Central memory CD4-positive, alpha-beta T cell (primary cell): Measurements from ENCODE around the gene CEP41.

Experiments used
- DNase-seq: peaks from one replicate; pipeline ENCODE4 v3.0.0; 2022

Gene CEP41

DNA sequence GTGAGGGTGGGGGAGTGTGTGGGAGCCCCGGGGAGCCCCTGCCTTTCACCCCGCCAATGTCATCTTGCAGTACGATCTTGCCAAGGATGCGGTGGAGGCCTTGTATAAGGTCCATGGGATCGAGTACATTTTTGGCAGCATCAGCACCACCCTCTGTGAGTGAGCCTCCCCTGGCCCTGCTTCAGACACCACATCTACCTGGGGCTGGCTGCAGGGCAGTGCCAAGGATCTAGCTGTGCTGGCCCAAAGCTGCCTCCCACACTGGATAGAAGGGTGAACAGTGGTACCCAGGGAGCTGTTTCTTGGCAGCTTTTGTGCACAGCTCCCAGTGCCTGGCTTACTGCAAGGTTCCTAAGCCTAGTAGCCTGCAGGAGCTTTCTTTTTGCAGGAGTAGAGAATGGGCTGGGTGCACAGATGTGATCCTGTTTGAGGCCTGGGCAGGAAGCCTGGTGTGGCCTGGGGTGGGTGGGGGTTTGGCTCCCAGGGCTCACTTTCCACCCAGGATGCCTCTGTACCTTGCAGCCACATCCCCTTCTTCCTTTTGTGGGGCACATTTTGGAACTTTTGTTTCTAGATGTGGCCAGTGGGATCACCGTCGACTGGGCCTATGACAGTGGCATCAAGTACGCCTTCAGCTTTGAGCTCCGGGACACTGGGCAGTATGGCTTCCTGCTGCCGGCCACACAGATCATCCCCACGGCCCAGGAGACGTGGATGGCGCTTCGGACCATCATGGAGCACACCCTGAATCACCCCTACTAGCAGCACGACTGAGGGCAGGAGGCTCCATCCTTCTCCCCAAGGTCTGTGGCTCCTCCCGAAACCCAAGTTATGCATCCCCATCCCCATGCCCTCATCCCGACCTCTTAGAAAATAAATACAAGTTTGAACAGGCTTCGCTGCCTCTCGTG, 72.7 kb downstream of the CEP41 start:
- DNase-seq, result no peak

DNA sequence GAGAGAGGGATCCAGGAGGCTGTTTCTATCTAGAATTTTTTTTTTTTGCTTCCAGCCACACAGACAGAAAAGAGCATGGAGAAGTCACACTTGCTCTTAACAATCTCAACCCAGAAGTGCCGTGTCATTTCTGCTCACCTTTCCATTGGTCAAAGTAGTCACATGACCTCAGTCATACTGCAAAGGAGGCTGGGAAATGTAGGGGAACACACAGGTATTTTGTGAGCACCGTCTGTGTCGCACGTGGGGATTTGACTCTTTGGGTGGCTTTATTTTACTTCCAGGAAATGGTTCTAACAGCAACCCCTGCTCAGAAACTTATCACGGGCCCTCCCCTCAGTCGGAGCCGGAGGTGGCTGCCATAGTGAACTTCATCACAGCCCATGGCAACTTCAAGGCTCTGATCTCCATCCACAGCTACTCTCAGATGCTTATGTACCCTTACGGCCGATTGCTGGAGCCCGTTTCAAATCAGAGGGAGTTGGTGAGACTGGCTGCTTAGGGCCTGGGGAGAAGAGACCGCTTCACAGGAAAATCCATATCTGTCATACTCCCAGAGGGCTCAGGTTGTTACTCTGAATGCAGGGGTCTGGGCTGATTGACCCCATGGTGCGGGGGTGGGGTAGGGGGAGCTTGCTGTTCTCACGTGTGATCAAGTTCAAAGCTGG, 73.6 kb downstream of the CEP41 start:
- DNase-seq, result peak; percentile 60

DNA sequence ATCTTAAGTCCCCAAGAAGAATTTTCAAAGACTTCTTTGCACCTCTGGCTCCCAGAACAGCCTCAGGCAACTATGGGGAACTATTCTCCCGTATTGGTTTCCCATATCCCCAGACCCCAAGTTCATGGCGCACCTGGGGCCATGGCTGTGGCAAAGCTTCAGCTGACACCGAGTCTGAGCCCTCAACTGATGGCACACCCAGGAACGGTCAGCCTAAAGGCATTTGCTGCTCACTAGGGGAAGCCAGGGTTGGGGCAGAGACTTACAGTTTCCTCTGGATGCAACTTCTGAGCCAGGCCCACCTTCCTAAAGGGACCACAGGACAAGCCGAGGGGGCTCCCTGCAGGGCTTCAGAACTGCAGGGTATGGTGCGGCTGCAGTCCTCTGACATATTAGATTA, 74.3 kb downstream of the CEP41 start:
- no peak for DNase-seq

DNA sequence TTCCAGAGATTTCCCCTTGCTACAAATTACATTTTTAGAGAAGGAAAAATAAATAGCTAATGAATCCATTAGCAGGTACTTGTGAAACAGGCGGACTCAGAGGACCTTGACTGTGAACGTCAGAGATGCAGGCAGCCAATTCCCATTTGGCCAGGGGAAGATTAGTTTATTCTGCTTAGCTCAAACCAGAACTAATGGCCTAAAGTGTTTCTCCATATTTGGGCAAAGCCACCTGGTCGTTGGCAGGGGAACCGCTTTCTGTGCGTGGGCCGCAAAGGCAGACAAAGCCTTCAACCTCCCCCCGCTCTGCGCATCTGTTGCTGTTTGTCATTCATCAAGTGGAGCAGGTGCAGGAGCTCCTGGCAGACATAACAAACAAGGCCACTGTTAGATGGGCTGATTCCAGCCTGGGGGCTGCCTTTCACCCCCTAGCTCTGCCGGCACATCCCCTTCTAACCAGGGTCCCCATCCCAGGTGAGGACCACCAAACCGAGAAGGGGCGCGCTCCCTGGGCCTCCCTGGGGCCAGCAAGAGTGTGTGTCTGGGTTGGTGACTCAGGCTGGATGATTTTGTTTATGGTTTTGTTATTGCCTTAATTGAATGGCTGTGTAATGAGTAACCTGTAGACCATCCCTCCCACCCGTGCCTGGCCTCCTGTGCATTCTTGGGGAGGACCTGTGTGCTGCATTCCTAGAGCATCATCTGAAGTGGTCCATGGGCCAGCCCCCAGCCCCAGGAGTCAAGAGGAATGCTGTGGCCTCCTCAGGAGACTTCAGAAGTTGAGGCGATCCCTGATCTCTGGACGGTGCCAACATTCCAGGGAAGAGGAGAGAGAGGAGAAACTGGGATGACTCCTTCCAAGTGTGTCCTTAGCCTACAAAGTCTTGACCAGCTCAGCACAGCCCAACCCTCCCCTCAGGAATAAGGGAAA, 75.0 kb downstream of the CEP41 start:
- DNase-seq, result no peak

DNA sequence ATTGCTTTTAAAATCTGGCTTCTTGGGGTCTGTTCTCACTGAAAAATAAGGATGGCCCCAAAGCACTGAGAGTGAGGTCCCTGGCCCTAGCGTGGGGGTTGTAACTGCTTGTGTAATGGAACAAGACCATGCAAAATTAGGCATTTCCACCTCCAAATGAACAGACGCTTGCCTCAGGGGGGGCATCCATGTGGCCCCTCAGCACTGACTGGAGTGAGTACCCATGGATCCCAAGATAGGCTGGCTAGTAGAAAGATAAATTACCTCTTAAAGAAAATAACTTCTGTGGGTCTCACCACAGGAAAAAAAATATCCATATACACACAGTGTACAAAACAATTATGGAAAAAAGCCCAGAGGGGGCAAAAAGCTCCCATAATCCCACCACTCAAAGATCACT, 75.7 kb downstream of the CEP41 start:
- no peak for DNase-seq

DNA sequence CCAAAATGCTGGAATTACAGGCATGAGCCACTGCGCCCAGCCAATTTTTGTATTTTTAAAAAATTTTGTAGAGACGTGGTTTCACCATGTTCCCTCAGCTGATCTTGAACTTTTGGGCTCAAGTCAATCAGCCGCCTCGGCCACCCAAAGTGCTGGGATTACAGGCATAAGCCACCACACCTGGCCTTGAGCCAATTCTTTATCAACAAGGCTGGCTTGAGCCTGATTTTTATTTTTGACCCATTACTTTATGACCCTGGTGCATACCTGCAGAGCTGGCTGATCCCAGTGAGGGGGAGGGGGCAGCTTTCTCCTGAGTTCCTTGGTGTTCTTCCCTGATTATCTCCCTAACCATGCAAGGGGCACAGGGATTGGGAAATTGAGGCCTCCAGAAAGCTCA, 76.4 kb downstream of the CEP41 start:
- no peak for DNase-seq

DNA sequence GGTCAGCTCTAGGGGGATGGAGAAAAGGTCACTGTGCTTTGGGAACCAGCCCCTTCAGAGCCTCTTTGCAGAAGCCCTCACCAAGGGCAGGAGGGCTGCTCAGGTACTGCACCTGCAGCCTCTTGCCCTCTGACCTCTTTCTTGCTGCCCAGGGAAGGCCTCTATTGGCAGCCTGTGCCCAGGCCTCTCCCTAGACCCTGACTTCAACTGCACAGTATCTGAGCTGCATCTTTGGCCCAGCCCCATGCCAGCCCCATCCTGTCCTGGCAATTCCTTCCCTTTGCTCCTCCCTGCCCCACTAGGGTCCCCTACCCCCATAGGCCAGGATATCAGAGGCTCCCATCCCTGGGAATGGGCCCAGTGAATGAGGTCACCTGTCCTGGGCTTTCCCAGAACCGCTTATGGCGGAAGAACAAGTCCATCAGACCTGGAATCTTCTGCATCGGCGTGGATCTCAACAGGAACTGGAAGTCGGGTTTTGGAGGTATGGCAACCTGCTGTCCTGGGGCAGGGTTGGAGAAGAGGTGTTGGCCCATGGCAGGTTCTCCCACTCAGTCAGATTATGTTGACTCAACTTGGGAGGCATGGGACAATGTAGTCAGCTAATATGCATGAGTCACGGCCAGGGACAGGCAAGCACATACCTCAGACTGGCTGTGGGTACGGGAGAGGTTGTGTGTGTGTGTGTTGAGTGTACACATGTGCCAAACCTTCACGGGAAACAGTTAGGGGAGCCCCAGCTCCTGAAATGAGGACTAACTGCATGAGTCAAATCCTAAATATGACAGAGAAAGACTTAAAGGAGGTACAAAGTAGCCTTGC, 77.6 kb downstream of the CEP41 start:
- DNase-seq, result no peak

DNA sequence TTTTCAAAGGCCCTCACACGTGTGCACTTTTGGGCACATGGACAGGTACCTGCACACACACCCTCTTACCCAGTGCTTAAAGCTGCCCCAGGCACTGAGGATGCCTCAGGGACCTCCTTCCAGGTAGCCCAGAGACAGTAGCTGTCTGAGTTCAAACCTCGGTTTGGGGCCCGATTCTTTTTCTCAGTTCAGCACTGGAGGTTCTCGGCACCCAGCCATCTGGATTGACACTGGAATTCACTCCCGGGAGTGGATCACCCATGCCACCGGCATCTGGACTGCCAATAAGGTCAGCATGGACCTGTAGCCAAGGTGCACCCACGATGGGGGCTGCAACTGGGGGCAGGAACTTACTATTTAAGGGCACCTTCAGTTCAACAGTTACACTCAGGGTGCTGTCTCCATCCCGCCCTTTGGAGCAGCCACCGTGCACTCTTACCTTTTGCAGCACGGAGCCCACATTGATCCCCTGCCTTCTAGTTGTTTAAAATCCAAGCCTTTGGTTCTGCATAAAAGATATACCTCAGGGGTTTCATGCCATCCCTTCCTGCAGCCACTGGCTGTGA, 78.5 kb downstream of the CEP41 start:
- DNase-seq, result no peak

DNA sequence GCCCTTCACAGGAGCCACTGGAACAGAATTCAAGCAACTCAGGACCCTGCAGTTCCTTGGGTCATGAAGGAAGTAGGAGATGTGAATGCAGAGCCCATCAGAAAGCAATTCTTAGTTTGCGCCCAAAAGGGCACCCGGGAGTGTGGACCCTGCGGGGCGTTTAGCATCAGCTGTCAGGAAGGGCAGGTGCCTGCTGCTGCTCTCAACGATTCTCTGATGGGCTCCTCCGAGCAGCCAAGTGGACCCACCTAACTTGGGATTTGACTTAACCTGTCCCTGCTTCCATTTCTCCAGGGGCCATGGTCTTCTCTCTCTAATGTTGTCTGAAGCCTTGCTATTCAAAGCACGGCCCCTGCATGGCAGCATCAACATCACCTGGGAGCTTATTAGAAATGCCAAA, 79.1 kb downstream of the CEP41 start:
- DNase-seq, result no peak

DNA sequence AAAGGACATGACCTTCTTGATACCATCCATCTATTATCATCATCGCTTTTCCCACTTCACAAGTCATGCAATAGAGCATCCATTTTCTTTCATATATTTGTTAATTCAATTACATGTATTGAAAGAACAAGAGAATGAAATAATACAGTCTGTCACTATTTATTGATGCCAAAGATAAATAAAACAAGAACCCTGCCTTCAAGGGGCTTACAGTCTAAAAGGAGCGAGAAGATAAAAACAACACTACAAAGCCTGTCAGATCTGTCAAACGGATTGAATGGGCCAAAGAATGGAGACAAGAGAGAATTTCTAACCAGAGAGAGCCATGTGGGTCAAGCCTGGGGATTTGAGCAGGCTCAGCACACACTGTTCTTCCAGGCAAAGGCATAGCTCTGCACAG, 80.3 kb downstream of the CEP41 start:
- no peak for DNase-seq

DNA sequence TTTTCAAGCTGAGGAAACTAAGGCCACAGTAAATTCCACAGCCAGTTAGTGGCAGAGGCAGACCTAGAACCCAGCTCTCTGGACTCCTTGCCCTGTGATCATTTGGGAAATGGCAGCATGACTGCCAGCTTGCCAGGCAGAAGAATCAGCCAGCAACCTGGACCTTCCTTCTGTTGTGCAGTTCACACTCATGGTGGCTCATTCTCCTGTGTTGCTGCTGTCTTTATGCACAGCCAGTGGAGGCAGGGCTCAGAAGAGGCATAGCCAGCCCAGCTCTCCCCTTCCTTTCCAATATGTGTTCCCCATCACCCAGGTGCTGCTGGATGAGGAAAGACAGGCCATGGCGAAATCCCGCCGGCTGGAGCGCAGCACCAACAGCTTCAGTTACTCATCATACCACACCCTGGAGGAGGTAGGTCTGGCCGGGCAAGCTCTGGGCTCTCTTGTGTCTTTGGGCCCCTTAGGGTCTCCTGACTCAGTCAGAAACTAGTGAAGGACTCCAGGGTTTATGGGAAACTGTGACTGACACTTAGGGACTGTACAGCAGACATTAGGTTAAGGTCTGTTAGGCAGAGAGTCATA, 81.4 kb downstream of the CEP41 start:
- DNase-seq, result no peak

DNA sequence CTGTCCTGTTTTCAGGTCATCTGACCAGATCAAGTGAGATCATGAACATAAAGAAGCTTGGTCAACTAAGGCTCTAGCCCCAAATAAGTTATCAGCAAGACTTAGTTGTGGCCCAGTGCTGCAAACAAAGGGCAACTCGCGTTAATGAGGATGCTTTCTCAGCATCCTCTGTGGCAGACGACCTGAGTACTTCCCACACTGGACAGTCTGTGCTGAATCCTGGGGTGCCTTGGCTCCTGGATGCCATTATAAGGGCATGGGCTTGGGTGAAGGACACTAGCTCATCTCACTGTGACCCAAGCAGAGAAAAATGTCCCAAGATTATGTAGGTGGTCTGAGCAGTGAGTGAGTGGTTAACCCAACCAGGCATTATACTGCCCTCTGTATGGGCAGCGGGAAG, 82.3 kb downstream of the CEP41 start:
- DNase-seq, result no peak

DNA sequence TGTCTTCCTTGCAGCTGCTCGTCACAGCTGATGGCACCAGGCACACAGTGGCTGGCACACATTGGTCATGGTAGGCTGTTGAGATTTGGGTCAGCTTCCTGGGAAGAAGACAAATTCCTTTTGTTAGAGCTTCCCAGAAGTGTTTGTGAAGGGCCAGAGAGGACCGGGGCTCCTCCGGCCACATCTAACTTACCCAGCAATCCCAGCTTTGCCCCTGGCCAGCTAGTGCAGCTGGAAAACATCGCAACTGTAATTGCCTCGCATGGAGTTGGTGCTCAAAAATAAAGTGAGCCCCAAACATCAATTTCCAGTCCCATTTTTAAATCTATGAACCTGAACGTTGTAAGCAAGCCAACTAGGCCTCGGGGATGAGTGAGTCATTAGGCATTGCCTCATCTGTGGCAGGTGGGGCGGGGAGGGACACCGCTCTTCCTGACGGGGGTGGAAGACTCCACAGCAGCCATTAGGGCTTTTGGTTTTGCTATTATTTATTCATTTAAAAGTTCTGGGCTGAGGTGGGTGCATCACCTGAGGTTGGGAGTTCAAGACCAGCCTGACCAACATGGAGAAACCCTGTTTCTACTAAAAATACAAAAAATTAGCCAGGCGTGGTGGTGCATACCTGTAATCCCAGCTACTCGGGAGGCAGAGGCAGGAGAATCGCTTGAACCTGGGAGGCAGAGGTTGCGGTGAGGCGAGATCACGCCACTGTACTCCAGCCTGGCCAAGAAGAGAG, 83.8 kb downstream of the CEP41 start:
- no peak for DNase-seq

DNA sequence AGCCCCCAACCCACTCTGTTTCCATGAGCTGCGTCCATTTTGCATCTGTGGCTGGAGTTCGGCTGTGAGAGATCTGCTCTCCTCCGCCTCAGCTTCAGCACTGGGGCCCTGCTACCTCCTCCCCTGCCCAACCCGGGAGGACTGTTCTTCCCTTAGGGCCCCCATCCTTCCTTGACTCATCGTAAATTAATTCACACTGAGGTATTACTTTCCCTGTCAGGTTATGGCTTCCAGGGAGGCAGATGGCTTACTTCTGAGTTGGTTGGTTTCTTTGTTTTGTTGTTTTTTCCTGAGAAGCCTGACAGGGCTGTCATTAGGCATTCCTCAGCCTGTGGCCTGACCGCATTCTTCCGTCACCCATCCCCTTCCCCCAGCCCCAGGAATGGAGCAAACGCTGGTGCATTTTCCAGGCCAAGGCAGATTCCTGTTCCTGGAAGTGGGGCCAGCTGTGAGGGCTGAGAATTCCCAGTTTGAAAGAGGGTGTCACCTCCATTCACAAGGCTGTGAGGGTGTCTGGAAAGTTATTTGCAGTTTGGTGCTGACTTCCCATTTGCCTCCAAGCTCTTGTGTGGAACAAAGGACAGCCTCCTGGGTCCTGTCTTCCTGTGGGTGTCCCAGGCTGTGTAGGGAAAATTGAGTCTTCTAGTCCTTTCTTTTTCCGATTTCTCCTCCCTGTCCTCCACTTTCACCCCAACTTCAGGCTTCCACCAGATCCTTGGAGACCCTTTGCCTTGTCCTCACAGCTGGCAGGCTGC, 84.5 kb downstream of the CEP41 start:
- no peak for DNase-seq

DNA sequence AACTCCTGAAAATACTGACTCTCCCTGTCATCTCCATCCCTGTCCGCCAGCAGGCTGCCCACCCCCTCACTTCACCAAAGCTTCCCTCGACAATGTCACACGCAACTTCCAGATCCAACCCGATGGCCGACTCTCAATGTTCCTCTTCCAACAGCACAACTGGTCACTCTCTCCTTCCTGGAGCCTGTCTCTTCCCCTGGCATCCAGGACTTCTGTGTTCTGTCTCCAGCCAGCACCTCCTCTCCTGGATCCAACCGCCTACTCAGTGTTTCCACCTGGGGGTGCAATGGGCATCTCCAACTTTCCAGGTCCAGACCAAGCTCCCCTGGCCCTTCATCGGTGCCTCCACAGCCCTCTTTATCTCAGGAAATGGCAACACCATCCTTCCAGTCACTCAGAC, 87.6 kb downstream of the CEP41 start:
- no peak for DNase-seq

DNA sequence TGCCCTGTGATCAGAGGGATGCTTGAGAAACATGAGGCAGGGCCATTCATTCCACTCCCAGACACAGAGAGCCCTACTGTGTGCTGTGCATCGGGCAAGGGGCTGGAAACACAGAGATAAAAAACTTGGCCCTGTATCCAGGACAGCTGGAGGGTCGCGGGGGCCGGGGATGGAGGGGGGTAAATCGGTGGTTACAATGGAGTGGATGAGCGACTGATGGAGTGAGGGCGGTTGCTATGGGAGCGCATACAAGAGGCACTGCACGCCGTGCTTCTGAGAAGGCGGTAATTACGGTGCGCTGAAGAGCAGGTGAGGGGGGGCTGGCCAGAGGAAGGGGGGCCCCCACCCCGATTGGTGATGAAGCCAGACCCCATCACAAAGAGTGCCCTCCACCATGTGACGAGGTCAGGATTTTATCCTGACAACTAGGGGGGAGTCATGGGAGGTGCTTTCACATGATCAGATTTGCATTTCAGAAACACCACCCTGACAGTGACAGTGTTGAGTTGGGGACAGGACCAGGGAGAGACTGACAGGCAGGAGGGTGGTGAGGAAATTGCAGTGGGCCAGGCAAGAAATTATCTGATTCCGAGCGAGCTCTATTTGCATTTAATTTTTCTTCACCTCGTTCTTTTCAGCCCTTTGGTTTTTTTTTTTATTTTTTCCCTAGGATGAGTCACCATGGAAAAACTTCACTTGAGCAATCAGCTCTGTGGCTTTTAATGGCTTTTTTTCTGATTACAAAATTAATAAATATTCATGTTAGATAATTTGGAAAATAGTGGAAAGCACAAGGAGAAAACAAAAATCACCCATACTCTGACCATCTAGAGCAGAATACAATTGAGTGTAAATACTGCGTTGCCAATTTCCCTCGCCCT, 88.4 kb downstream of the CEP41 start:
- DNase-seq, result no peak

DNA sequence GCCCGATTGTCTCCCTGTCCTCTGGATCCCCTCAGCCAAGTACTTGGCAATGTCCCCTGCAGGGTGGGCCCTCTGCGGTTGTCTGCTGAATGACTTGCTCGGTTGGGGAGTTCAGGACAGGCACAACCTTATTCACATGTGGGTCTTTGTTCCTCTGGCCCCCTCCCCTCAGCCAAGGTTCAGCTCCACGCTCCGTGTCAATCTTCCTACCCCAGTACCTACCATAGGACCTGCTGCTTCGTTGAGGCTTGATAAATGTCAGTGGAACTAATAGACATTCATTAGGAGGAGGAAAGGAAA, 89.1 kb downstream of the CEP41 start:
- DNase-seq, result no peak

DNA sequence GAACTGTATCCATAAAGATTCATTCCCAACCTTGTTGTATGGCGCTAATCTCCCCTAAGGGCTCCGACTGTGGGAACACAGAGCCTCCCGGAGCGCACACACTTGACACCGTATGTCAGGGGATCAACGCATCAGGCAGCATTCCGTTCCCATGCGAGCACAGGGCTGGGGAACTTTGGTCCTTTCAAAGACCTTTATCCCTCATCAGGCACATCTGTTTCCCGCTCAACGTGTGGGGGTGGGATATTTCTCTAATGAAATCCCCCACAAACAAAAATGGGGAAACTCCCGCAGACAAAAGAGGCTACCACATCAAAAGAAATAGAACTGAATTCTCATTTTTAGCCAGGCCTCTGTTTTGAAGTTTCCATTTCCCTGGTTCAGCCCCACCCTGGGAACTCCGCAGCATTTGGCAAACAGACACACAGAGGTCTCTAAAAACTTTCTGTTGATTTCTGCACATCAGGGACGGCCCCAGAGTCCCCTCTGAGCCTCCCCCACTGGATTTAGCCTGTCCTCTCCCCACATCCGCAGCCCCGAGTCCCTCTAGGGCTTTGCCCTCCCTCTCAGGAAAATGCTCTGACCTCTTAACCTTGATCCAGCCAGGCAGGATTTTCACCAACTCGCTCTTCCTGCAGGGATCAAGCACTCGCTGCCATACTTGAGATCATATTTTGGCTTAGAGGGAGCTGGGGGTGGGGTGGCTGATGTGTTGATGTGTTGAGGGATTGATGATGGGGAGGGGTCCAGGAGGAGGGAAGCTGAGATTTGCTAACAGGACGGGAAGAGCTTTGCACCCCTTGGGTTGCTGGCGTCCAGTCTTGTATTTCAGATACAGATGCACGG, 89.6 kb downstream of the CEP41 start:
- DNase-seq, result no peak
